GM19193 (cell line): ENCODE data around the gene VSTM4.

Experiments
- POLR2A ChIP-seq: IDR thresholded peaks from 4 replicates; pipeline ENCODE4 v1.6.1; 2011; ENCODE audit not compliant: insufficient read depth, insufficient read length; ENCODE audit errors: extremely low read depth

Gene VSTM4

GRCh38 chr10:49054753-49055152 lies 60.6 kb downstream of the VSTM4 start:
- no peak for TF ChIP-seq POLR2A

- no peak for TF ChIP-seq POLR2A
Measured at GRCh38 chr10:49053998-49054692, 61.2 kb downstream of the VSTM4 start.

GRCh38 chr10:49053053-49053997 lies 62.0 kb downstream of the VSTM4 start:
- TF ChIP-seq POLR2A, result no peak

- TF ChIP-seq POLR2A, result no peak
Measured at GRCh38 chr10:49052069-49052468, 63.3 kb downstream of the VSTM4 start.

- TF ChIP-seq POLR2A, result no peak
Measured at GRCh38 chr10:49050906-49051305, 64.4 kb downstream of the VSTM4 start.

GRCh38 chr10:49050366-49050765 lies 65.0 kb downstream of the VSTM4 start:
- no peak for TF ChIP-seq POLR2A

GRCh38 chr10:49049660-49050059 lies 65.7 kb downstream of the VSTM4 start:
- no peak for TF ChIP-seq POLR2A

- TF ChIP-seq POLR2A, result no peak
Measured at GRCh38 chr10:49047128-49047639, 68.1 kb downstream of the VSTM4 start.

GRCh38 chr10:49044293-49045193 lies 70.8 kb downstream of the VSTM4 start:
- TF ChIP-seq POLR2A, result no peak

GRCh38 chr10:49040601-49041000 lies 74.7 kb downstream of the VSTM4 start:
- TF ChIP-seq POLR2A, result no peak

GRCh38 chr10:49039409-49039808 lies 75.9 kb downstream of the VSTM4 start:
- TF ChIP-seq POLR2A, result no peak

- no peak for TF ChIP-seq POLR2A
Measured at GRCh38 chr10:49038711-49039110, 76.6 kb downstream of the VSTM4 start.

- no peak for TF ChIP-seq POLR2A
Measured at GRCh38 chr10:49037187-49037586, 78.1 kb downstream of the VSTM4 start.

GRCh38 chr10:49036638-49037037 lies 78.7 kb downstream of the VSTM4 start:
- TF ChIP-seq POLR2A, result no peak

- TF ChIP-seq POLR2A, result no peak
Measured at GRCh38 chr10:49035920-49036319, 79.4 kb downstream of the VSTM4 start.
